Esophagus mucosa (tissue), 1 donor: Measurements from ENCODE around the gene SPEN. TPM values are rescaled to one million over a fixed set of nuclear protein-coding genes. Genes with fewer than 3 reads are reported as not detected.
"Not testable (repeated sequence)": the region's sequence is repeated elsewhere in the genome, so short reads cannot be mapped to it uniquely, and the experiment has no call there.

ENCODE experiments used
- ATAC-seq: fragments of 200-7000 bp; cut with Tn5 transposase; one replicate; pipeline ENCODE4 v1.9.1; 2020
- total RNA-seq: library from RNA; stranded (reverse); gene quantifications from one replicate; pipeline ENCODE4 v1.2.4, GENCODE V29; 2023
- donor health status: DM: yes; HTN: yes; CAD: no.

SPEN gene, protein sequence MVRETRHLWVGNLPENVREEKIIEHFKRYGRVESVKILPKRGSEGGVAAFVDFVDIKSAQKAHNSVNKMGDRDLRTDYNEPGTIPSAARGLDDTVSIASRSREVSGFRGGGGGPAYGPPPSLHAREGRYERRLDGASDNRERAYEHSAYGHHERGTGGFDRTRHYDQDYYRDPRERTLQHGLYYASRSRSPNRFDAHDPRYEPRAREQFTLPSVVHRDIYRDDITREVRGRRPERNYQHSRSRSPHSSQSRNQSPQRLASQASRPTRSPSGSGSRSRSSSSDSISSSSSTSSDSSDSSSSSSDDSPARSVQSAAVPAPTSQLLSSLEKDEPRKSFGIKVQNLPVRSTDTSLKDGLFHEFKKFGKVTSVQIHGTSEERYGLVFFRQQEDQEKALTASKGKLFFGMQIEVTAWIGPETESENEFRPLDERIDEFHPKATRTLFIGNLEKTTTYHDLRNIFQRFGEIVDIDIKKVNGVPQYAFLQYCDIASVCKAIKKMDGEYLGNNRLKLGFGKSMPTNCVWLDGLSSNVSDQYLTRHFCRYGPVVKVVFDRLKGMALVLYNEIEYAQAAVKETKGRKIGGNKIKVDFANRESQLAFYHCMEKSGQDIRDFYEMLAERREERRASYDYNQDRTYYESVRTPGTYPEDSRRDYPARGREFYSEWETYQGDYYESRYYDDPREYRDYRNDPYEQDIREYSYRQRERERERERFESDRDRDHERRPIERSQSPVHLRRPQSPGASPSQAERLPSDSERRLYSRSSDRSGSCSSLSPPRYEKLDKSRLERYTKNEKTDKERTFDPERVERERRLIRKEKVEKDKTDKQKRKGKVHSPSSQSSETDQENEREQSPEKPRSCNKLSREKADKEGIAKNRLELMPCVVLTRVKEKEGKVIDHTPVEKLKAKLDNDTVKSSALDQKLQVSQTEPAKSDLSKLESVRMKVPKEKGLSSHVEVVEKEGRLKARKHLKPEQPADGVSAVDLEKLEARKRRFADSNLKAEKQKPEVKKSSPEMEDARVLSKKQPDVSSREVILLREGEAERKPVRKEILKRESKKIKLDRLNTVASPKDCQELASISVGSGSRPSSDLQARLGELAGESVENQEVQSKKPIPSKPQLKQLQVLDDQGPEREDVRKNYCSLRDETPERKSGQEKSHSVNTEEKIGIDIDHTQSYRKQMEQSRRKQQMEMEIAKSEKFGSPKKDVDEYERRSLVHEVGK (N-terminal part only)
- 25.1 TPM for total RNA-seq

DNA sequence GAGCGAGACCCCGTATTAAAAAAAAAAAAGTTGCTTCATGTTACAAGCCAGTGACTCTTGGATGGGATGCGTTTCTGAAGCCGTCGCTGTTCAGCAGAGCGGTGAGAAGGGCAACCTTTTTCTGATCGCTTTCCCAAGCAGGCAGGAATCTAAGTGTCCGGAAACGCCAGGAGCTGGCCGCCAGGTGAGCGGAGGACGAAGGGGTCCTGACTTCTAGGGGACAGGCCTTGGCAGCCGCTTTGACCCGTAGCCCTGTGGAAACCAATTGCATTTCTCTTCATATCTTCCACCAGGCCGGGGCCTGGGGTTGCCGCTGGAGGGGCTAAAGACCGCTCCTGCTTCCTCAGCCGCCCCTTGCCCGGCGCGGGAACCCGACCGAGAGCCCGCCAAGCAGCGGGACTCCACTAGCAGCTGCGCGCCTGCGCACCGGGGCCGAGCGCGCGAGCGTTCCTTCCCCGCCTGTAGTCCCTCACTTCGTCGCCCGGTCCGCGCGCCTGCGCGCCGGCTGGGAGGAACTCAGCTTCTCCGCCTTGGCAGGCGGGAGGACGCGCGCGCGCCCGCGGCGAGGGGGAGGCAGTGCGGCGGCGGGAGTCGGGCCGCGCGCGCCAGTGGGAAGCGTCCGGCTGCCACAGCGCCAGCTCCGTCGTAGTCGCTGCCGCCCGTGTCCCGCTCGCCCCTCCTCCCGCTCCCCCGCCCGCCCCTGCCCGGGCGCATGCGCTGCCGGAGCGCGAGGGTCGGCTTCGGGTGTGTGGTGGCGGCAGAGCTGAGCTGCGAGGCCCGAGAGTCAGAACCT, at the start of gene SPEN:
Gene SPEN (plus strand): TSS at position 608 of the 793 bp plus-strand sequence. CDS start 361 bp downstream, outside the sequence.
- ATAC-seq = peak; percentile 92

DNA sequence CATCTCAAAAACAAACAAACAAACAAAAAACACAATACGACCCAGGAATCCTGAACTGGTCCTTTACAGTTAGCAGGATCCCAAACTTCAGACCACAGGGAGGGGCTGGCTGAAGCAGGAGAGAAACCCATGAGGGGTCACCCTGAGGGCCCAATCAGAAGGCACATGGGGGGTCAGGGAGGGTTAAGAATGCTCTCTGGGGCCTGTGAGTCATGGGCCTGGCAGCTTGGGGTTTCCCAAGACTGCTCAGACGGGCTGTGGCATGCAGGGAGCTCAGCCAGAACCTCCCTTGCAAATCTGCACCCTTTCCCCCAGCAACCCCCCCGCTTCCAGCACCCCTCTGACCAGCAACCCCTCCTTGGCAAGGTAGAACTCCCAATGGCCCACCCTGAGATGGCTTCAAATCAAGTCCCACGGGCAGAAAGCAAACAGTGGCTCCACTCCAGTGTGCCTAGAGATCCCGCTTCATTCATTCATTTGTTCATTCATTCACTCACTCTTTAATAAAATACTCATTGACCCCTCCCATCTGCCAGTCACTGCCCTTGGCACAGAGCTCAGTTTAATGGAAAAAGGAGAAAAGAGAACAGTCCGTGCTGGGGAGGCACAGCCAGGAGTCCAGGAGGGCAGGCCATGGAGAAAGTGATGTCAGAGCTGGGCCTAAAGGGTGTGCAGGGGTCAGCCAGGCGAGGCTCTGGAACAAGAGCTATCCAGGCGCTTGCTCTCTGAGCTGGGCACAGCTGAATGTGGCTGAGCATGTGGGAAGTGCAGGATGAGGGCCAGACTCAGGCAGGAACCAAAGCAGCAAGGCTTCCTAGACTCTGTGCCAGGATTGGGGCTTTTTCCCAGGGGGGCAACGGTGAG, 48.3 kb upstream of the SPEN start:
- peak; percentile 80 for ATAC-seq

DNA sequence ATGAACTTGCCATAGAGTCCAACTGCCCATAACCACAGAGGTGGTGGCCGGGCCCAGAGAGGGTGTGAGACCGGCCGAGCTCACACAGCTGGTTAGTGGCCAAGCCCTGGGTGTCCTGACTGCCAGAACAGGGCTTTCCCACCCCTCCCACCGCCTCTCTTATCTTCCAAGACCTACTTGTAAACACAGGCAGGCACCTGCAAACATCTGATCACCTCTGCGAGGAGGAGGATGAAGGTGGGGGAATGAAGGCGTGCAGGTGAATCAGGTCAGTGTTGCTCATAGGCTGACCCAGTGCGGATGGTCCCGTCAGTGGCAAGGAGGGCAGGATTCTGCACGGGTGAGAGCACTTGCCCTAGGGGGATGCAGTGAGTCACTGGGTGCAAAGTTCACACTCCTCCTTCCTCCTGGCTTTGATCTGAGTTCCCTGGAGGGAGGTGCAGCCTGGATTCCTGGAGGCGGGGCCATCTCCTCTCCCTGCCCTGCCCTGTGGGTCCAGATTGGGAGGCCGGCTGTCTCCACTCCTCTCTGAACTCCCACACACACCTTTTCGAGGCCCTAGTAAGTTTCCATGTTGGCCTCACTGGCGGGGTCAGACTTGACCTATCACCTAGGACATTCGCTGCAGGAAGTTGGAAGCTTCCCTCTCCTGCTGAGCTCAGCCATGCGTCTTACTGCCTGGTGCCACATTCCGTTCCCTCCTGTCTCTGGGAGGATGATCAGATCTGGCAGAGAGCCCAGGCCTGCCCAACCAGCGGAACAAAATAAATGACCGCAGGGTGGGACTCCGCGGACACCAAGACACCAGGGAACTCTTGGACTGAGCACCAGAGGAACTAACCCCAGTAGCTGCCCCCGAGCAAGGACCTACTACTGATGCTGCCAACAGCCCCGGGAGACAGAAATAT, 47.3 kb upstream of the SPEN start:
- ATAC-seq = peak; percentile 87

DNA sequence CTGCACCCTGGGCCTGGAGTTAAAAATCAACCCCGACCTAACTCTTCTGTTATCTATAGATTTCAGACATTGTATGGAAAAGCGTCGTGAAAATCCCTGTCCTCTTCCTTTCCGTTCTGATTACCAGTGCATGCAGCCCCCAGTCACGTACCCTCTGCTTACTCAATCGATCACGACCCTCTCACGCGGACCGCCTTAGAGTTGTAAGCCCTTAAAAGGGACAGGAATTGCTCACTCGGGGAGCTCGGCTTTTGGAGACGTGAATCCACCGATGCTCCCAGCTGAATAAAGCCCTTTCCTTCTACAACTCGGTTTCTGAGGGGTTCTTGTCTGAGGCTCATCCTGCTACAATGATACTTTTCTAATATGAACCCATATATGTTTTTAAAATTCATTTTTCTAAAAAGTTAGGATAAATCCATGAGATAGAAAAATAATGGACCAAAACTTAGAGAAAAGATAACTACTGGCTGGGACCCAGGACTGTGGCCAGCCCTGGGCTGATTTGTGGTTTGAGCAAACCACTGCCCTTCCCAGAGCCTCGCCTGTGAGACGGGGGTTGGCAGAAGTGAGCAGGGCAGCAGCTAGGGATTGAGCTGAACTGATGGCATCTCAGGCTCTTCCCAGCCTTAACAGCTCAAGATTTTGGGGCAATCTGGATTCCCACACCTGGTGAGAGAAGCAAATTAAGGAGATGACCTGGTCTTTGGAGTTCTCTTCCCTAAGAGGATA, 45.1 kb upstream of the SPEN start:
- ATAC-seq = no peak

DNA sequence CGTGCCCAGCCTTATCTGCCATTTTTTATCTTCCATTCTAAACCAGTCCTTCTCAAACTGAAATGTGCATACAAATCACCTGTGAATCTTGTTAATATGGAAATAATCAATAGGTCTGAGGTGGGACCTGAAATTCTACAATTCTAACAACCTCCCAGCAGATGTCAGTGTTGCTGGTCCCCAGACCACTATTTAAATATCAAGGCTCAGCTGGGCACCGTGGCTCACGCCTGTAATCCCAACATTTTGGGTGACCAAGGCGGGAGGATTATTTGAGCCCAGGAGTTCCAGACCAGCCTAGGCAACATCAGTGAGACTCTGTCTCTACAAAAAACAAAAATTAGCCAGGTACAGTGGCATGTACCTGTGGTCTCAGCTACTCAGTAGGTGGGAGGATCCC, 44.1 kb upstream of the SPEN start:
- ATAC-seq = no peak

DNA sequence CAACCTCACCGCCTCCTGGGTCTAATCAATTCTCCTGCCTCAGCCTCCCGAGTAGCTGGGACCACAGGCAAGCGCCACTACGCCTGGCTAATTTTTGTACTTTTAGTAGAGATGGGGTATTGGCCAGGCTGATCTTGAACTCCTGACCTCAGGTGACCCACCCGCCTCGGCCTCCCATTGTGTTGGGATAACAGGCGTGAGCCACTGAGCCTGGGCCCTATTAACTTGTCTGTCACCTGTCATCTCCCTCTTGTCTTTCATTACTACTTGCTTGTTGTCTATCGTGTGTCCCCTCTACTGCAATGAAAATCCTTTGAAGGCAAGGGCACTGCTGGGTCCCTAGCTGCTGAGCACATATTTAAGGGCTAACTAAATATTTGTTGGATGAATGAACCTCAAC, 43.4 kb upstream of the SPEN start:
- no peak for ATAC-seq

DNA sequence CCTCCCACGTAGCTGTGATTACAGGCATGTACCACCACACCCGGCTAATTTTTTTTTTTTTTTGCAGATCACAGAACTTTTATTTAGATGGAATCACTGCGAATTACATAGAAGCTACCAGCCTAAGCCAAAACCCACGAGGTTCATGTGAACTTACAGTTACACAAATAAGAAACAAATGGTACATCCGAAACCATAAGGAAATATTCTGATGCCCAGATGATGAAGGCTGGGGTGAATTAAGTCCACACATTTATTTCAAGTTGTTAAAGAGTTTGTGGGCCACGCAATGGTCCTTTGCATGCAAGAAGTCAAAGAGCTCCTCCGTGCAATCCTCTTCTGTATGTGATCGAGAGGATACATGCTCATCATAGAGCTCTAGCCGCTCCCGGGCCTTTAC, 40.4 kb upstream of the SPEN start:
- no peak for ATAC-seq

DNA sequence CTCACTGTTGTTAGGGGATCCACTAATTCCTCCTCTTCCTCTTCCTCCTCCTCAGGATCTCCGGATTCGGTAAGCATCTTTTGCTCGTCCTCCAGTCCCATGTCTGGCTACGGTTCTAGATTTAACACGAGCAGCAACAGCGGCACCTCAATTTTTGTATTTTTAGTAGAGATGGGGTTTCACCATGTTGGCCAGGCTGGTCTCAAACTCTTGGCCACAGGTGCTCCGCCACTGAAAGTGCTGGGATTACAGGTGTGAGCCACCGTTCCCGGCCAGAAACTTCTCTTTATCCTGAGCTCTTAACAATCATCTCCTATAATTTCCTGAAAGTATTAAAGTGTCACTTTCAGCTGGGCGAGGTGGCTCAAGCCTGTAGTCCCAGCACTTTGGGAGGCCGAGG, 40.0 kb upstream of the SPEN start, which contains the start of gene UQCRHL:
Gene UQCRHL (minus strand): TSS at position 101 of the 400 bp plus-strand sequence. CDS start 0 bp downstream, at position 101.
- not testable (repeated sequence) for ATAC-seq

DNA sequence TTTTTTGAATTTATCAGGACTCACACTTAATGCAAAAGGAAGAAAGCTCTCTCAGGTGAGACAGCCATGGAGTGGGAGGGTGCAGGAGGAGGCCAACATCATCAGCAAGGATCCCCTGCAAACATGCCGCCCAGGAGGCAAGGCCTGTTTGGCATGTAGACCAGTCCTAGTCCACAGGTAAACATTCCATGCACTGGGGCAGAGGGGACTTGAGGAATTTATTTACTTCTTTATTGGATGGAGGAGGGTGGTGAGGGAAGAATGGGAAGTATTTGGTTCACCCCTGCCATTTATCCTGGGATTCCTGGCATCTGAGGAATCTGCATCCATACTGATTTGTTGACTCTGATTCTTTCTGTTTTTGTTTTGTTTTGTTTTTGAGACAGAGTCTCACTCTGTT, 38.6 kb upstream of the SPEN start:
- ATAC-seq = no peak

DNA sequence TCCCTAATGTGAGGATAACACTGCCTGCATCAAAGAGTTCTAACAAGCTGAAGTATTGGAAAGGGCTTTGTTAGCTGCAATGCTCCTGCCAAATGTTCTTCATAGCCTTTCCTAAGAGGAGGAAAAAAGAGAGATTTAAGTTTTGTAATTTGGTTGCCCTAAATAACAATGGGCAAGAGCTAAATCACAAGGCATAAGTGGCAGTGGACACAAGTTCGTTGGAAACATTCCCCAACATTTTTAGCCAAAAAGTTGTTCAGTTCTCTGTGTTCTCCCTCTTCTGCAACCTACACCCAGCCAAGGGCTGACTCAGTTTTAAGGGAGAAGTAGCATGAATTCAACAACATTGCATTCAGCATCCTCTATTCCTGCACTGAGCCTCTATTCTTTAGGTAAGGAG, 37.4 kb upstream of the SPEN start:
- no peak for ATAC-seq

DNA sequence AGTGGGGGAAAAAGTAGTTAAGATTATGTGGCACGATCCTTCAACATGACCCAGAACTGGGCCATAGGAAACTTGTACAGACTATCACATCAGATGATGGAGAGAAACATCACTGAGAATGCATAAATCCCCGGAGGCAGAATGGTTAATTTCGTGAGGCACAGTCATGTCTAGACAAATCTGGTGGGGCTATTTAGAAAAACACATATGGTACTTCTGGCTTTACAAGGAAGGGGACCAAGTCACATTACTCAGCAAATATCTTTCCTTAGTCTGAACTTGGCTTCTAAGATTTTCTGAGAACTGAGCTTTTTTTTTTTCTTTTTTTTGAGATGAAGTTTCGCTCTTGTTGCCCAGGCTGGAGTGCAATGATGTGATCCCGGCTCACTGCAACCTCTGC, 30.8 kb upstream of the SPEN start:
- ATAC-seq = peak; percentile 43

DNA sequence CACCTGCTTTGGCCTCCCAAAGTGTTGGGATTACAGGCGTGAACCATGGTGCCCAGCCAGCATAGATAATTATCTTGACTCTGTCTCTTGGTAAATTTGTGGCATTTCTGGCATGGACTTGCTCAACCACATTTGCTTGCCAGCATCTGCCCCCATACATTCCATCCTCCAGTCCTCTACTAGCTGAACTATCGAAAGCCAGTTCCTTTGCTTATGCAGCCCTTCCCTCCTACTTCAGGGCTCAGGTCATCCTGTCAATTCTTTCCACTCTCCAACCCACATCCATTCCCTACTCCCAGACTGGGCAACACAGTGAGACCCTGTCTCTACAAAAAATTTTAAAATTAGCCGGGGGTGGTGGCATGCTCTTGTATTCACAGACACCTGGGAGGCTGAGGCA, 27.0 kb upstream of the SPEN start:
- no peak for ATAC-seq

DNA sequence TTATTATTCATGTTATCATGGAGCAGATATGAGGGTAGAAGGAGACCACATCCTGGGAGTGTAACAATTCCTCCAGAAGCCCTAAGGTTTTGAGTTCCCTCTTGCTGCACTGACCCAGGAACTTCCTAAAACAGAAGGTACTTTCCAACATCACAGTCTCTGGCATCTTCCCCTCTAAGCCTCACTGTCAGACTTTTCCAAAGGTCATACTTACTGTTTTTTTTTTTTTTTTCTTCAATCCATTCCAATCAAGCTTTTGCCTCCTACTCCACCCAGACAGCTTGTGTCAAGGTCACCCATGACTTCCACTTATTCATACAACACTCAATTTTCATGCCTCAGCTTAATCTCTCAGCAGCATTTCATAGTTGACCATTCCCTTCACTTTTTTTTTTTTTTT, 21.7 kb upstream of the SPEN start:
- ATAC-seq = no peak

DNA sequence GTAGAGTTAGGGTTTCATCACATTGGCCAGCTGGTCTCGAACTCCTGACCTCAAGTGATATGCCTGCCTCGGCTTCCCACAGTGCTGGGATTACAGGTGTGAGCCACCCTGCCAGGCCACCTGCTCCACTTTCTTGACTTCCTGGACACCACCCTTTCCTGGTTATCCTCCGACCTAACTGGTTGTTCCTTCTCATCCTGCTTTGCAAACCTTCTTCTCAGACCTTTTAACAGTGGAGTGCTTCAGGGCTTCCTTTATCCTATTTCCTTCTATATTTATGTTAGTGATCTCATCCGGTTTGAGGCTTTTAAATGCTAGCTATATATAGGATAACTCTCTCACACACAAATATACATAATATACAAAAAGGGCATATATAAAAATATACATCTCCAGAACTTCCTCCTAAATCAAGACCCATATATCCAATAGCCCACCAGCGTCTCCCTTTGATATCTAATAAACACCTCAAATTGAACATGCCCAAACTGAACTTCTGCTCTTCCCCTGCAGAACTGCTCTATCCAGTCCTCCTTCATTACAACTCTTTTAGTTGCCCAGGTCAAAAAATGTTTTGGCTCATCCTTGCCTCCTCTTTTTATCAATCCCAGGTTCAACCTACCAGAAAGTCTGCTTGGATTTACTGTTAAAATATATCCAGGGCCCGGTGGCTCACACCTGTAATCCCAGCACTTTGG, 20.5 kb upstream of the SPEN start:
- peak; percentile 35 for ATAC-seq

DNA sequence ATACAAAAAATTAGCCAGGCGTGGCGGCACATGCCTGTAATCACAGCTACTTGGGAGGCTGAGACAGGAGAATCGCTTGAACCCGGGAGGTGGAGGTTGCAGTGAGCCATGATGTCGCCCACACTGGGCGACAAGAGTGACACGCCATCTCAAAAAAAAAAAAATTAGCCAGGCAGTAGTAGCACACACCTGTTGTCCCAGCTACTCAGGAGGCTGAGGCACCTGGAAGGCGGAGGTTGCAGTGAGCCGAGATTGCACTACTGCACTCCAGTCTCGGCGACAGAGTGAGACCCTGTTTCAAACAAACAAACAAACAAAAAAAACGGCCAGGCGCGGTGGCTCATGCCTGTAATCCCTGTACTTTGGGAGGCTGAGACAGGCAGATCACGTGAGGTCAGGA, 19.9 kb upstream of the SPEN start:
- not testable (repeated sequence) for ATAC-seq

DNA sequence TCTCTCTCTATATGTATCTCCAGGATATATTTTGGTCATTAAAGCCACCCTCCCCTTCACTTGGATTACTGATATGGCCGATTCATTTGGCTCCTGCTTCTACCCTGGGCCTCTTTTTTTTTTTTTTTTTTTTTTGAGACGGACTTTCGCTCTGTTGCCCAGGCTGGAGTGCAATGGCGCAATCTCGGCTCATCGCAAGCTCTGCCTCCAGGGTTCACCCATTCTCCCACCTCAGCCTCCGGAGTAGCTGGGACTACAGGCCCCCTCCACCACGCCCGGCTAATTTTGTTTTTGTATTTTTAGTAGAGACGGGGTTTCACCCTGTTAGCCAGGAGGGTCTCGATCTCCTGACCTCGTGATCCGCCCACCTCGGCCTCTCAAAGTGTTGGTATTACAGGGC, 18.6 kb upstream of the SPEN start:
- not testable (repeated sequence) for ATAC-seq

DNA sequence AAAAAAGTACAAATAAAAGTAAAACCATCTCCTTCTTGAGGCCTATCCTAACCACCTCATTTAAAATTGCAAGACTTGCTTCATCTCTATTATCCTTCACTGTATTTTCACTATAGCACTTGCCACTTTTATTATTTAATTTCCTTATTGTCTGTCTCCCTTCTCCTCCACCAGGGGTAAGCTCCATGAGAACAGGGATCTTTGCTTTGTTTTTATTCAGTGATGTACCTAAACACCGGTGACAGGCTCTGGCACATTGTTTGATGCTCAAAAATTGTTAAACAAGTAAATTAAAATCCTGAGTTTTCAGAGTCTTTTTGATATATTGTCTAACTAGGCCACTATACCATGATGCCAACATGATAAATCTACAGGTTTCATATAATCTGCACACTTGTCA, 17.2 kb upstream of the SPEN start:
- ATAC-seq = no peak

DNA sequence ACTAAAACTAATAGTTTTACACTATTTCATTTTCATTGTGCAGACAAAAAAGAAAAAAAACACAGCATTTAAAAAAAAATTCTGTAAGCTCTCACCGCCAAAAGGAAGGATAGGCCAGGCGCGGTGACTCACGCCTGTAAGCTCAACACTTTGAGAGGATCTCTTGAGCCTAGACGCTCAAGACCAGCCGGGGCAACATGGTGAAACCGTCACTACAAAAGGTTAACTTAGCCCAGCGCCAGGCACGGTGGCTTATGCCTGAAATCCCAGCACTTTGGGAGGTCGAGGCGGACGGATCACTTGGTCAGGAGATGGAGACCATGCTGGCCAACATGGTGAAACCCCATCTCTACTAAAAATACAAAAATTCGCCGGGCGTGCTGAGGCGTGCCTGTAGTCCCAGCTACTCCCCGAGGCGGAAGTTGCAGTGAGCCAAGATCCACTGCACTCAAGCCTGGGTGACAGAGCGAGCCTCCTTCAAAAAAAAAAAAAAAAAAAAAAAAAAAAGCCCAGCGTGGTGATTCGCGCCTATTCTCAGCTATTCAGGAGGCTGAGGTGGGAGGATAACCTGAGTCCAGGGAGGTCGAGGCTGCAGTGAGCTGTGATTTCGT, 14.3 kb upstream of the SPEN start:
- ATAC-seq = peak; percentile 27
